GM21717 (cell line): Measurements from ENCODE around the gene CCL4L2.
"Not testable (repeated sequence)": the region's sequence is repeated elsewhere in the genome, so short reads cannot be mapped to it uniquely, and the experiment has no call there.

ENCODE experiments used
- ATAC-seq: cut with Tn5 transposase; IDR thresholded peaks from one replicate; pipeline ENCODE4 v1.9.1; 2021; ENCODE audit warnings: mild to moderate bottlenecking, moderate library complexity; ENCODE audit not compliant: unreplicated experiment

Gene CCL4L2

GRCh38 chr17:36194832-36195433 lies 15.9 kb upstream of the CCL4L2 start:
- not testable (repeated sequence) for ATAC-seq

GRCh38 chr17:36195434-36196130 lies 15.3 kb upstream of the CCL4L2 start:
- ATAC-seq: no peak

DNA sequence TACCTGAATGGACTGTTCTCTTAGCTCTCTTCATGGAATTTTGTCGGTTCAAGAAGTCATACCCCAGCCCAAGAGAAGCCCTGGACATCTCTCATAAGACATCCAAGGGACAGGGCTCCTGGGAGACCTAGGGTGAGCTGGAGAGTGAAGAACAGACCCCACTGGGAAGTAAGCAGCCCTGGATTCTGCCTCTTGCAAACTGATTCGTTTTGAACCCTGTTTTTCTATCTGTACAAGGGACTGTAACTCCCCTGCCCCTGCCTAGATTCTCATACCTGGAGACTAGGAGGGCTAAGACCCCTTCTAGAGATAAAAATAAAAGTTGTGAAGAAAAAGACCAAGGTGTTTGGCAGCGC lies 14.8 kb upstream of the CCL4L2 start:
- no peak for ATAC-seq

DNA sequence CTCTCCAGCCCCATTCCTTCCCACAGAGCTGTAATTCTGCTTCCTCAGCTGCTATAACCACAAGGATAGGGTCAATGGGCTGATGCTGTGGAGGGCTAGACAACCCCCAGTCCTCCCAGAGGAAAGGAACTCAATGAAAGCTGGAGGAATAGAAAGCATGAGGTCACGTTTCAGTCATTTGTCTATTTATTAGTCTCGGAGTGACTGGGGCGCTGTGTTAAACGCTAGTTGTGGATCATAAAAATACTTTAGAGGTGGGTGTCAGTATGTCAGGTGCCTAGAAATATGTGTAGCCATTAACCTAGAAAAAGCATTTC lies 13.5 kb upstream of the CCL4L2 start:
- ATAC-seq: peak; percentile 29

GRCh38 chr17:36198831-36199465 lies 11.9 kb upstream of the CCL4L2 start:
- peak; percentile 28 for ATAC-seq

GRCh38 chr17:36201102-36201501 lies 9.8 kb upstream of the CCL4L2 start:
- not testable (repeated sequence) for ATAC-seq

DNA sequence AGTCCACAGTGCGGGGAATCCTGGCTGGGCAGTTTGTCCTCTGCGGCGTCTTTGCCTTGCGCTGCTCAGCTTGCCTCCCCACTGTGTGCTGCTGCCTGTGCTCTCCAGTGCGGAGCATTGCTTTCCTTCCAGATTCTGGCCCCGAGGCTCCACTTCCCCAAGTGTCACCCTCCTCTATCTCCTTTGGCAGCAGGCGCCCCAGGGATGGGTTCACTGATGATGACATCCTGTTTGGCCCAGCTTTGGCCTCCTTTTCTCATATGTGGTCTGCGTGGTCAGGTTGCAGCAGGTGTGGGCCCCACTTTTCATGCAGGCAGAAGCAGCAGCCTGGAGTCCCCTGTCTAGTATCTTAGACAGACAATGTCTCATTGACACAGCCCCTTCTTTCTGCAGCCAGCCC lies 9.4 kb upstream of the CCL4L2 start:
- ATAC-seq: not testable (repeated sequence)

DNA sequence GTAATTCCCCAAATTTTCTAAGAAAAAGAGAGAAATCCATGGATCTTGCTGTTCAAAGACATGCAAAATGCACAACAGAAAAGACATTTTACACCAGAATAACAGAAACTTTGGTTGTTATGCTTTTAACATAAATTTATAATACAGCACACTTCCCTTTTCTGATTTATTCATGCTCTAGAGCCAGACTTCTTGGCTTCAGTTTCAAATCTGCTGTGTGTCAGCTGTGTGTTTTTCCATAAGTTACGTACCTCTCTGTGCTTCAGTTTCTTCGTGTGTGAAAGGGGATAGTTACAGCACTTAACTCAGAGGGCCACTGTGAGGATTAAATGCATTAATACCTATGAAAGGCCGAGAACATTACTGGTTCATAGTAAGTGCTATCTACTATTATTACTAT lies 7.5 kb upstream of the CCL4L2 start:
- ATAC-seq: no peak

DNA sequence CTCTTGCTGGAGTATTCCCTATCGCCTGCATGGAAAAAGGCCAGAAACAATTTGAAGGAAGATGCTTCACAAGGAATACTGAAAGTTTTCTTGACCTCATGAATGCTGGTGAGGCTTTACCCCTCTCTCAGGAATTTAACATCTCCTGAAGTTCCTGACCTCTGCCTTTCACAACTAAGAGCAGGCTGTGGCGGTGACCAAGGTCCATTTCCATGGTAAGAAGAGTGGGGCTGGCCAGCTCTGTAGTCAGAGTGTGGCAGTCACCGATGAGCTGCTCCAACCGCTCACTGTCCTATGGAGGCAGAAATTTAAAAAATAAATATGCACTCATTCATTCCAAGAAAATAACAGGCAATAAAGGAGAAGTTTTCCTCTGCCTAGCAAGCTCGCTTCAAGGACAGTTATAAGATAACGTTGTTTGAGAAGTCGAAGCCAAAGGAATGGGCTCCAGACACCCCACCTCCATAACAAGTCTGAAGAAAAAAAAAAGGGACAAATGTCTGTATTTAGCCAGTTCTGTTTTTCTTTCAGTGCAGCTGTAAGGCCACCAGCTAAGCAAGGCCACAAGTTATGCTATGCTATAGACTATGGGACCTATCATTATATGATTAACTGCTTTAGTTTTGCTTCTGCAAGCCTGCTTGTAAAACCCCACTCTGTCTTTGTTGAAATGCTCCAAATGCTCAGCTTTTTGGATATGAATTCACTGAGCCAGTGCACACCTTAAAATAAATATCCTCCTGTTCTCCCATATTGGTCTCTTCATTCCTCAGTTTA lies 6.0 kb upstream of the CCL4L2 start:
- no peak for ATAC-seq

DNA sequence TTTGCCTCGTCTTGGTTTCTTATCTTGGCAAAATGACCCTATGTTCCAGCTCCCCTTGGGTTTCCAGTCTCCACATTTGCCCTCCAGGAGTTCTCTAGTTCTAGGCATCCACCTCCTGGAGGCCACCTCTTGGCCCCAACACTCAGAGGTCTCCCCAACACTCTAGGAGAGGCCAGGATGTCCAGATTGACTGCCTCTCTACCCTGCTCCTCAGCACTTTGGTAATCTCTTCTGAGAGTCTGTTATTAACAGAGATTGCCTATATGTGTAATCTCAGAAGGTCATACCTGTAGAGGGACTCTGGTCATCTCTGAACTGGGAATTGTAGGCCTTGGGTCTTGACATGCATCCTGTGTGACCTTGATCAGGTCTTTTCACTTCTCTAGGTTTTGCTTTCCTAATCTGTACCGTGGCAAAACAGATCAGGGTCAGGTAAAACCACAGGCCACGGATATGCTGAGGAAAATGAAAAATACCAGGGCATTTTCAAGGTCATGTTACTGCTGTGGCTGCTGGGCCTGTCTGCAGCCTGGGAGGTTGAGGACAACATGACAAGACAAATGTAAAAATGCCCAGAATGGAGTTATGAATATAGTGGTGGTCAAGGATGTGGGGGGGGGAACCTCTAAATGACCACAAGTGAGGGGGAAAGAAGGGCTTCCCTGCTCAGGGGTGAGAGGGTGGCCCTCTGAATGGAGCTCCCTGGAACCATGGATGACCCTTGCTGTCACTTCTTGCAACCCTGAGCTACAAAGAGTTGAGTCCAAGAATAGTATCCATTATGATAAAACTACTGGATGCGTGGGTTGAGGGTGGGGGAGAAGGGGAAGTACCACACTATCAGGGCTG lies 5.0 kb upstream of the CCL4L2 start:
- ATAC-seq: no peak

- ATAC-seq: not testable (repeated sequence)
Observed at GRCh38 chr17:36206486-36206821, 4.4 kb upstream of the CCL4L2 start.

GRCh38 chr17:36207383-36207782 lies 3.5 kb upstream of the CCL4L2 start:
- not testable (repeated sequence) for ATAC-seq

DNA sequence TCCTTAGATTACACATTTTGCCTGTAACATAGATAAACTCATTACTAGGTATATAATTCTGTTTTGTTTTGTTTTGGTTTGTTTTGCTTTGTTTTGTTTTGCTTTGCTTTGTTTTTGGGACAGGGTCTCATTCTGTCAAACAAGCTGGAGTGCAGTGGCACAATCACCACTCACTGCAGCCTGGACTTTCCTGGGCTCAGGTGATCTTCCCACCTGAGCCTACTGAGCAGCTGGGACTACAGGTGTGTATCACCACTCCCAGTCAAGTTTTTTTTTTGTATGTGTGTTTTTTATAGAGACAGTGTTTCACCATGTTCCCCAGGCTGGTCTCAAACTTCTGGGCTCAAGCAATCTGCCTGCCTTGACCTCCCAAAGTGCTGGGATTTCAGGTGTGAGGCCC lies 1.3 kb upstream of the CCL4L2 start:
- no peak for ATAC-seq

DNA sequence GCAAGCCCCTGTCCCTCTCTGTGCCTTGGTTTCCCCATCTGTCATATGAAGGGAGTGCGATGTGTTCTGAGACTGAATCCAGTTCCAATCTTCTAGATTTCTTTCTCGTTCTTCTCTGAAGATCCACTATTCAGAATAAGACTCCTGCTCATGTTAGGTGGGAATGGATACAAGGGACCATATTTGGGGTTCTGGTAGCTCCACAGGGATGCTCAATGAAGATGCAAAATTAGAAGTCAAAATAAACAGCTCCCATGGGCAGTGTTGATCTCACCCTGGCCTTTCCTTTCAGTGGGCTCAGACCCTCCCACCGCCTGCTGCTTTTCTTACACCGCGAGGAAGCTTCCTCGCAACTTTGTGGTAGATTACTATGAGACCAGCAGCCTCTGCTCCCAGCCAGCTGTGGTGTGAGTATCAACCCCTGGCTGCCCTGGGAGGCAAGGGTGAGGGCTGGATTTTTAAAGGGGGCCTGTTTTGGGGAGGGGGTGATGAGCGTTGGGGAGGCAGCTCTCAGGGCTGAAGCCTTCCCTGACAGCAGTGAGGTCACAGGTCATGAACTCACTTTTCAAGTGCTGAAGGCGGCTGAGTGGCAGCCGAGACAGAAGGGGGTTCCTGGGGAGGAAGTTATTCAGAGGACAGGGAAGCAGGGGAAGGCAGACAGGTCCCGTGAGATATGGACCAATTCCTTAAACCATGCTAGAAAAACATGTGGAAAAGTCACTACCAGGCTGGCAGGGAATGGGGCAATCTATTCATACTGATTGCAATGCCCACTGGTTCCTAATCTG lies 815 bp downstream of the CCL4L2 start:
- ATAC-seq: not testable (repeated sequence)

- ATAC-seq: no peak
Observed at GRCh38 chr17:36212272-36212605, 1.4 kb downstream of the CCL4L2 start.

- ATAC-seq: no peak
Observed at GRCh38 chr17:36212966-36213365, 2.1 kb downstream of the CCL4L2 start.

GRCh38 chr17:36213695-36214094 lies 2.8 kb downstream of the CCL4L2 start:
- ATAC-seq: no peak

DNA sequence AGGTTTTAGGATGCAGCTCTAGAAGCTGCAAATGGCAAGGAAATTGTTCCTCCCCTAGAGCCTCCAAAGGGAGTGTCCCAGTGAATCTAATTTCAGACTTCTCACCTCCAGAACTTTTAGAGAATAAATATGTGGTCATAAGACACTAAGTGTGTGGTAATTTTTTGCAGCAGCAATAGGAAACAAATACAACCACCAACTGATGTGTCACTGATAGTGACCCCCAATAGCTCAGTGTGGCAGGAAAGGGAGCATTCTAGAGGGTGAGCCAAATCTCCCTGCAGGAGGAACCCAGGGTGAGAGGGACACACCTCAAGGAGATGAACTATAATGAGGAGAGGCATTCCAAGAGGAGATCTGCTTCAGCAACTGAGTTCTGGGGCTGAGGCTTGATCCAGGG lies 4.1 kb downstream of the CCL4L2 start:
- ATAC-seq: no peak

DNA sequence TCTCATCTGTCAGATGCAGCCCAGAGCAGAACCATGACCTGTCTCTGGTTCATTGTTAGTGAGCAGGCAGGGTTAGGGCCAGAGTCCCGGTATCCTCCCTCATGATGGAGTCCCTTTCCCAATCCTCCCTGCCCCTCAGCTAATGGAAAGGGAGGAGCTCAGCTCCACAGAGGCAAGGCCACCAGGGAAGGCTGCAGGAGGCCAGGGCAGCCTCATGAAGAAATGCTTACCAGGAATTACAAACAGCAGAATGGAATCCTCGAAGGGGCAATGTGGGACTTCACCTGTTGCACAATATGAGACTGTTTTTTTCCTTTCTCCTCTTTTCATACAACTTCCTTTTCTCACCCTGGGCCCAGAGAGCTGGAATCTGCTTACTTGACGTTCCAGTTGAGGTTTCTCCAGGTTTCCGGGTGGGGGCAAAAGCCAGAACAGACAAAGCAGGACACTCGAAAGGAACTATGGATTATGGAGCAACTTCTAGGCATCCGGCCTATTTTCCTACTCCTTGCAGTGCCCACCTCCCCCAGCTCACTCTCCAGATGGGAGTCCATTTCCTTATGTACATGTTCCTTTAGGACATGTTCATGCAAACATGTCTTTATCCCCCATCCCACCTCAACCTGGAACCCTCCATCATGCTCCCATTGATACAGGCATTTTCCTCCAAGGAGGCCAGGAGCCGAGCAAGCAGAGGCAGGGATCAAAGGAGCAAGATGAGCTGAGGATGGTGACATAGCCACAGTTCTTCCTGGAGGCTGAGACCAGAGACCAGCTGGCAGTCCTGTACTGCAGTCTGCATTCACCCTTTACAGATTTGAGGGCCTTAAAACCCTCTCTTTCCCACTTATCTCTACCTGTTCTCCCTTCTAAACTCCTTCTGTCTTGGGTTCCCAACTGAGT lies 4.8 kb downstream of the CCL4L2 start:
- not testable (repeated sequence) for ATAC-seq
